Tibial nerve (tissue), 3 donors: ENCODE measurements around the gene PSTK.

Source experiments
- CTCF ChIP-seq, 5 experiments: fragments of 200-600 bp in 3 of 5; fragments of 450-650 bp in 2 of 5; sonication (generic) in 3 of 5; IDR thresholded peaks; one replicate each; pipeline ENCODE4 v1.5.1; 2016 to 2019; ENCODE audit warnings: antibody characterized with exemption in 5 of 5, mild to moderate bottlenecking in 3 of 5, moderate library complexity in 2 of 5
- POLR2A ChIP-seq, 2 donors: fragments of 450-650 bp; IDR thresholded peaks; one replicate each; pipeline ENCODE4 v1.6.1; 2017; ENCODE audit warnings: antibody characterized with exemption in 2 of 2, mild to moderate bottlenecking in 2 of 2, moderate library complexity in 2 of 2

GRCh38 chr10:123024540-123024939 lies 44.3 kb downstream of the PSTK start:
- no peak for TF ChIP-seq CTCF (IDR thresholded peaks at IDR 0.05)
- TF ChIP-seq POLR2A (IDR thresholded peaks at IDR 0.05) = no peak
